Fibroblast of villous mesenchyme (primary cell): Measurements from ENCODE around the gene RNF130. TPM values are rescaled to one million over a fixed set of nuclear protein-coding genes. Genes with fewer than 3 reads are reported as not detected.
"Not testable (repeated sequence)": the region's sequence is repeated elsewhere in the genome, so short reads cannot be mapped to it uniquely, and the experiment has no call there.

Experiments used
- DNase-seq: peaks from one replicate; pipeline ENCODE4 v3.0.0-alpha.2; 2010; ENCODE audit warnings: low read depth
- H3K4me3 ChIP-seq: 2 replicates; pipeline ENCODE4 v1.5.1; 2011; ENCODE audit warnings: low read depth, mild to moderate bottlenecking, low read length
- CTCF ChIP-seq: IDR thresholded peaks from 2 replicates; pipeline ENCODE4 v1.5.1; 2012; ENCODE audit warnings: low read depth, mild to moderate bottlenecking, low read length; ENCODE audit not compliant: insufficient read depth
- total RNA-seq: library from RNA; depleted of rRNA; stranded (reverse); fragments of >200 nt; gene quantifications from 2 replicates; pipeline ENCODE4 v1.2.3, GENCODE V29; 2012

The RNF130 gene
- total RNA-seq, 1 donor: 12.1 TPM

DNA sequence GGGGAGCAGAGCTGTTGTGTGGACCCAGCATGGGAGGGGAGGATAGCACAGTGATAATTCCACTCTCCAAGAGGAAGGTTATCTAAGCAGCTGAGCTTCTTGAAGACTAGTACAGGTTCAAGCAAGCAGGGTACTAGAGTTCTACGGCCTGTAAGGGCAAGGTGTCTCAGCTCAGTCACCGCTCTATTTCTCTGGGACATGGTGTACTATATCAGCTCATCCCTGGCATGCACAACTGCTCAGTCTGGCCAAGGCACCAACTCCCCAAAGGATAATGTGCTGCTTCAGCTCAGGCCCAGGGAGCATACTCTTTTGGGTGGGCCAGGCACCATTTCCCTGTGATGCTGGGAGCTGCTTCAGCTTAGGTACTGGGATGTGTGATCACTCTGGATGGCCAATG, 69.8 kb downstream of the RNF130 start:
- TF ChIP-seq CTCF: no peak
- no peak overlapping the region for H3K4me3 ChIP-seq
- no peak for DNase-seq

- DNase-seq: no peak
- no peak for TF ChIP-seq CTCF
- H3K4me3 ChIP-seq: no peak overlapping the region
These were observed 70.4 kb downstream of the RNF130 start for GRCh38 chr5:180001136-180001535.

GRCh38 chr5:179998485-179998884, 73.1 kb downstream of the RNF130 start:
- no peak for DNase-seq
- TF ChIP-seq CTCF: no peak

DNA sequence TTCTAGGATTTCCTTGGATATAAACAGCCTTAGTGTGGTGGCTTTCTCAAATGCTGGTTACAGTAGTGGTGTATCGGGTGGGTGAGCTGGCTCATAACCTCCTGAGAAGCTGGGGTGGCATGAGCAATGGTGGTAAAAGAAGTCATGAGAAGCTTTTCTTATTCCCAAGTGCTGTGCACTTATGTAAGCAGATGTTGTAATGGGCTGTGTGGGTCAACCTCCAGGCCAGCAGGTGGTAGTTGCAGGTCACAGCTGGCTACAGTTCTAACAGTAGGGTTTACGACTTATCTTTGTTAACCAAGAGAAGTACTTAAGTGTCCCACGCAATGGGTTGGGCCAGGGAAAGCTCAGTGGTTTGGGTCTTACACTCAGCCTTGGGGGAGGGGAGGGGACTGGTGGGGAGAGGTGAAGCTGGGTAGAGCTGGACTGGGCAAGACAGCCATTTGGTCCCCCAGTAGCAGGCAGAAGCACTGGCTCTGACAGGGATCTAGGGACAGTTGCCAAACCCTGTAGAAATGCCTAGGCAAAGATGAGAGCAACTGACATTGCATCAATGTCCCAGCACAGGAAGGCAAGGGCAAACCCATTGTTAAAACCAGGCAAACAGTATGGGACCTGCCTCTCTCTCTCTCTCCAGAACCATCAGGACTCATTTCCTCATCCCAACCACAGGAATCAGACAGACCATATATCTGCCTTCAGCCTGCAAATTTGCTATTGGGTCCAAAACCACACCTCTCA, 76.8 kb downstream of the RNF130 start:
- no peak for TF ChIP-seq CTCF
- no peak overlapping the region for H3K4me3 ChIP-seq
- peak; percentile 2 for DNase-seq

More at GRCh38 chr5:179998485-179998884, 73.1 kb downstream of the RNF130 start:
- no peak overlapping the region for H3K4me3 ChIP-seq

GRCh38 chr5:179992855-179993254, 78.7 kb downstream of the RNF130 start:
- H3K4me3 ChIP-seq, DNase-seq: not testable (repeated sequence)

GRCh38 chr5:179991106-179991505, 80.5 kb downstream of the RNF130 start:
- no peak overlapping the region for H3K4me3 ChIP-seq
- no peak for TF ChIP-seq CTCF
- DNase-seq: no peak

DNA sequence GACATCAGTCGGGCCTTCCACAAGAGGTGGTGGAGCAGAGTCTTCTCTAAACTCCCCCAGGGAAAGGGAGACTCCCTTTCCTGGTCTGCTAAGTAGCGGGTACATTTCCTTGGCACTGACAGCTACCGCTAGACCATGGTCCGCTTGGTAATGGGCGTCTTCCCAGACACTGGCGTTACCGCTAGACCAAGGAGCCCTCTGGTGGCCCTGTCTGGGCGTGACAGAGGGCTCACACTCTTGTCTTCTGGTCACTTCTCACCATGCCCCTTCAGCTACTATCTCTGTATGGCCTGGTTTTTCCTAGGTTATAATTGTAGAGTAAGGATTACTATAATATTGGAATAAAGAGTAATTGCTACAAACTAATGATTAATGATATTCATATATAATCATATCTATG, 81.0 kb downstream of the RNF130 start:
- not testable (repeated sequence) for DNase-seq, H3K4me3 ChIP-seq

- TF ChIP-seq CTCF: no peak
- no peak overlapping the region for H3K4me3 ChIP-seq
- DNase-seq: peak; percentile 5
These were observed 85.2 kb downstream of the RNF130 start for GRCh38 chr5:179986328-179986727.
